A673 (cell line): ENCODE results near the gene ALOX15. TPM values are rescaled to one million over a fixed set of nuclear protein-coding genes. Genes with fewer than 3 reads are reported as not detected.
"Not testable (repeated sequence)": the region's sequence is repeated elsewhere in the genome, so short reads cannot be mapped to it uniquely, and the experiment has no call there.

ENCODE experiments used
- BruUV-seq: library from RNA; stranded (reverse); fragments of 400-500 nt; replicated peaks from 2 replicates; lab custom pipeline; 2021; lab: Mats Ljungman, UMichigan
- CTCF ChIA-PET: fragments of 300-600 bp; sonication (Branson Sonifier 250); formaldehyde crosslinking; loops from one replicate; lab custom pipeline; 2022; ENCODE audit warnings: antibody characterized with exemption; lab: Charles Lee
- POLR2A ChIA-PET: fragments of 300-600 bp; sonication (Branson Sonifier 250); formaldehyde crosslinking; loops from one replicate; lab custom pipeline; 2022; ENCODE audit warnings: antibody characterized with exemption; ENCODE audit not compliant: low non-redundant PET; lab: Charles Lee
- DNase-seq: peaks from one replicate; pipeline ENCODE4 v3.0.0-alpha.2; 2015; ENCODE audit warnings: low spot score
- H3K27ac ChIP-seq: fragments of 200-600 bp; sonication (generic); 2 replicates; pipeline ENCODE4 v1.5.1; 2016; ENCODE audit warnings: mixed run types, low read depth, mild to moderate bottlenecking, mixed read lengths, antibody characterized with exemption, low read length; ENCODE audit not compliant: poor library complexity, severe bottlenecking
- H3K27me3 ChIP-seq: fragments of 200-600 bp; sonication (generic); replicated peaks from 2 replicates; pipeline ENCODE4 v1.6.1; 2017; ENCODE audit warnings: mixed run types, low read depth, mild to moderate bottlenecking, mixed read lengths, antibody characterized with exemption, low read length; ENCODE audit not compliant: insufficient read depth, poor library complexity
- H3K36me3 ChIP-seq: fragments of 200-600 bp; sonication (generic); 2 replicates; pipeline ENCODE4 v1.6.1; 2016; ENCODE audit warnings: mixed run types, mild to moderate bottlenecking, mixed read lengths, antibody characterized with exemption, low read length; ENCODE audit not compliant: insufficient read depth, poor library complexity, severe bottlenecking
- H3K4me1 ChIP-seq: fragments of 200-600 bp; sonication (generic); 2 replicates; pipeline ENCODE4 v1.6.1; 2017; ENCODE audit warnings: mixed run types, mild to moderate bottlenecking, mixed read lengths, antibody characterized with exemption, low read length; ENCODE audit not compliant: insufficient read depth, poor library complexity, severe bottlenecking
- H3K4me3 ChIP-seq: fragments of 200-600 bp; sonication (generic); 2 replicates; pipeline ENCODE4 v1.5.1; 2016; ENCODE audit warnings: low read depth, mixed run types, mild to moderate bottlenecking, mixed read lengths, low read length; ENCODE audit not compliant: poor library complexity, severe bottlenecking
- H3K9me3 ChIP-seq: fragments of 200-600 bp; sonication (generic); 2 replicates; pipeline ENCODE4 v1.6.1; 2016; ENCODE audit warnings: mixed run types, low read depth, mild to moderate bottlenecking, mixed read lengths, antibody characterized with exemption, low read length; ENCODE audit not compliant: poor library complexity, severe bottlenecking
- EZH2 ChIP-seq: fragments of 200-600 bp; sonication (generic); IDR thresholded peaks from 2 replicates; pipeline ENCODE4 v1.6.1; 2017; ENCODE audit warnings: borderline replicate concordance, low read depth, mild to moderate bottlenecking, mixed read lengths, antibody characterized with exemption, low read length; ENCODE audit not compliant: poor library complexity, severe bottlenecking
- intact Hi-C: fragments of 100-400 bp; cut with micrococcal nuclease; formaldehyde crosslinking; loops from one replicate; pipeline ENCODE4 v1.10.0; 2022; ENCODE audit not compliant: unreplicated experiment
- total RNA-seq: library from RNA; stranded (reverse); gene quantifications from 2 replicates; pipeline ENCODE4 v1.2.3, GENCODE V29; 2021
- TF ChIP-seq, protein P1 (sequence below): fragments of 300-800, 200-600 bp; sonication (generic); conservative IDR thresholded peaks from 2 replicates; pipeline ENCODE4 v1.5.1; 2017; ENCODE audit warnings: low read depth, mild to moderate bottlenecking, antibody characterized with exemption, low read length, moderate library complexity, mixed read lengths

ALOX15 gene
- total RNA-seq, 1 experiment from 2014 or later: not detected

DNA sequence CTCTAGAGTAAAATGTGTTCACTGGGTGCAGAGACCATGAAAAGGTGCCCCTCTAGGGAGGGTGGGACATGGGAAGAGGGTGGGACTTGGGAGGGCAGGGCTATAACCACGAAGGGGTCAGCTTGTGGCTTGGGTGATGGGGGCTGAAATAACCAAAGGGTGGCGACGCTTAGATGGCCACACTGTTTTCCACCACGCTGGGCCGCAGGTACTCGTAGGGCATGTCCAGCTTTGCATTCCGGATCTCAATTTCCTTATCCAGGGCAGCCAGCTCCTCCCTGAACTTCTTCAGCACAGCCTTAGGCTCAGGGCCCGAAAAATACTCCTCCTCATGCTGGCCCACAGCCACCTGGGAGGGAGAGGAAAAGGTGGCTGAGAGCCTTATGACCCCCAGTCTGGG, 10.0 kb downstream of the ALOX15 start:
- Histone ChIP-seq H3K4me3 (no peak overlapping the region), H3K9me3 (no peaks in the 10 kb centered on the region), H3K36me3 (no peaks in the 10 kb centered on the region), H3K27ac (no peak overlapping the region), H3K4me1 (no peaks in the 10 kb centered on the region), H3K27me3 (peaks cover 10% of the 10 kb centered on the region)
- no peak for DNase-seq
- ChIA-PET POLR2A (no interaction called here), CTCF (no interaction called here)
- no peak for TF ChIP-seq EZH2
- TF ChIP-seq, protein P1, sequence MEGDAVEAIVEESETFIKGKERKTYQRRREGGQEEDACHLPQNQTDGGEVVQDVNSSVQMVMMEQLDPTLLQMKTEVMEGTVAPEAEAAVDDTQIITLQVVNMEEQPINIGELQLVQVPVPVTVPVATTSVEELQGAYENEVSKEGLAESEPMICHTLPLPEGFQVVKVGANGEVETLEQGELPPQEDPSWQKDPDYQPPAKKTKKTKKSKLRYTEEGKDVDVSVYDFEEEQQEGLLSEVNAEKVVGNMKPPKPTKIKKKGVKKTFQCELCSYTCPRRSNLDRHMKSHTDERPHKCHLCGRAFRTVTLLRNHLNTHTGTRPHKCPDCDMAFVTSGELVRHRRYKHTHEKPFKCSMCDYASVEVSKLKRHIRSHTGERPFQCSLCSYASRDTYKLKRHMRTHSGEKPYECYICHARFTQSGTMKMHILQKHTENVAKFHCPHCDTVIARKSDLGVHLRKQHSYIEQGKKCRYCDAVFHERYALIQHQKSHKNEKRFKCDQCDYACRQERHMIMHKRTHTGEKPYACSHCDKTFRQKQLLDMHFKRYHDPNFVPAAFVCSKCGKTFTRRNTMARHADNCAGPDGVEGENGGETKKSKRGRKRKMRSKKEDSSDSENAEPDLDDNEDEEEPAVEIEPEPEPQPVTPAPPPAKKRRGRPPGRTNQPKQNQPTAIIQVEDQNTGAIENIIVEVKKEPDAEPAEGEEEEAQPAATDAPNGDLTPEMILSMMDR: no peak
- no TSS peak for BruUV-seq
- intact Hi-C loops: no loop called here

DNA sequence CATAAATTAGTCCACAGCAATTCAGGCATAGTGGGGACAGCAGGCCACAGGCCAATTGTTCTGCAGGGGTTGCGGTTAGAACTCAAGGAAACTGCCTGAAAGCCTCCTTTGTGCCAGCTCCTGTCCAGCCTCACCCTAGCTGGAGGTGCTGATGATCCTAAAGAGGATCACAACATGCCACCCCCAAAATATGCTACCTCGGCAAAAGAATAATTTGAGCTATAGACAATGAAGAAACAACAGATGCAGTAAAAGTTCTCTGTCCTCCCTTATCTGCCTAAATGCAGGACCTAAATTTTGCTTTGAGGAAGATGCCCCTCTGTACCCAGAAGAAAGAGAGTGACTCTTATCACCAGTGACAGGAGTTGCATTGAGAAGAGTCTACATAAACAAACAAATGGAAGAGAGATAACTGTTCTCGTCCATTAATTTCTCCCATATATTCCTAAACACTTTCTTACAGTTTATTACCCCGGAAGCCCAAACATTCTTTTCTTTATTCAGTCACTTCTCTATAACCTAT, 14.7 kb downstream of the ALOX15 start:
- intact Hi-C loops: loop anchor here (1.0 to 5.0 kb wide), 2 partner anchors 60 to 204 kb away; no protein-coding TSS in a partner anchor
- TF ChIP-seq EZH2: no peak
- TF ChIP-seq, protein P1: no peak
- Histone ChIP-seq H3K9me3 (no peaks in the 10 kb centered on the region), H3K27me3 (no peaks in the 10 kb centered on the region), H3K4me3 (no peak overlapping the region), H3K27ac (no peak overlapping the region), H3K4me1 (no peaks in the 10 kb centered on the region), H3K36me3 (no peaks in the 10 kb centered on the region)
- POLR2A ChIA-PET: no interaction called here
- CTCF ChIA-PET: interaction anchor here (0.6 to 1.3 kb wide), 3 partner anchors 60 to 577 kb away, joined by 3 to 8 read pairs (median 6); partner anchors contain the start of gene MYBBP1A
- no peak for DNase-seq
- BruUV-seq: no TSS peak

DNA sequence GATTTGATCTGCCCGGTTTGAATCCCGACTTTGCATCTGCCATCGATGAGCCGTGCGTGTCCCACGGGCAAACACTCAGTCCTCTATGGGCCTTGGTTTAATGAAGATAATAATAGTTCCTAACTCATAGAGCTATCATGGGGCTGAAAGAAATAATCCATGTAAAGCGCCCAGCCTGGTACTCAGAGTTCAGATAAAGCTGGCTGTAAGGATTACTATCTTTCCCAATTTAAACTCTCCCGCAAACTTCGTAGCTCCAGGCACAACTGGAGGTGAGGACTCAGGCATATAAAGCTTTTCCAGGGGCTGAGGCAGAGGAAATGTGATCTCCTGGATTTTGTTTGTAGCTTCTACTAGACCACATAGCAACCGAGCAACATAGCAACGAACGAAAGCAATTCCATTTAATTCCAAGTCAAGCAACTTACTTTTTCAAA, 16.3 kb downstream of the ALOX15 start:
- POLR2A ChIA-PET: no interaction called here
- no peaks in the 10 kb centered on the region for H3K9me3 ChIP-seq
- no peak for DNase-seq

DNA sequence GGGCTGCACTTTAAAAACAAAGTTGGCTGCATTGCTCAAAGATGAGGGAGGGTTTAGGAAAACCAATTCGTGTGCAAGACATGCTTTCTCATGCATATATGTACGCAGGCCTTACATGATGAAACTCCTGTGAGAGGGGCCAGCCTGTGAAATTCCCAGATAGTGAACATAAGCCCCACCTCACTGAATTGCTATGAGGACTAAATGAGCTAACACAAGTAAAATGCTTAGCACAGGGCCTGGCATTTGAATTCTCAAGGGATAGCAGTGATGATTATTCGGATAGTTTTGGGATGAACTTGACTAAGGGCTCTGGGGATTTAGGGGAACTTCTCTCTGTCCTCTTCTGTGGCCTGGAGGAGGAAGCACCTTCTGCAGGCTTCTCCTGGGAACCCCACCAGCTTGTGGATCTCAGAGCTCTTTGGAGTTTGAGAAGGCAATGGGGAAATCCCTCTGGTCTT, 17.0 kb downstream of the ALOX15 start:
- H3K36me3 ChIP-seq, H3K27ac ChIP-seq, H3K4me3 ChIP-seq, DNase-seq, intact Hi-C loops, H3K4me1 ChIP-seq, H3K9me3 ChIP-seq, H3K27me3 ChIP-seq, POLR2A ChIA-PET, BruUV-seq: not testable (repeated sequence)
- CTCF ChIA-PET: interaction anchor here (1.2 to 2.3 kb wide), 2 partner anchors 9 to 57 kb away, joined by 3 to 25 read pairs; no protein-coding TSS in a partner anchor

More for the DNA sequence above, 16.3 kb downstream of the ALOX15 start:
- H3K27me3 ChIP-seq: no peaks in the 10 kb centered on the region
- H3K36me3 ChIP-seq: no peaks in the 10 kb centered on the region
- no peak overlapping the region for H3K4me3 ChIP-seq
- intact Hi-C loops: loop anchor here (5.0 kb wide), 1 partner anchor 203 kb away; no protein-coding TSS in a partner anchor
- no peak for TF ChIP-seq EZH2
- TF ChIP-seq, protein P1: no peak
- H3K27ac ChIP-seq: no peak overlapping the region
- CTCF ChIA-PET: interaction anchor here (0.7 to 2.3 kb wide), 3 partner anchors 10 to 112 kb away, joined by 3 to 25 read pairs (median 3); no protein-coding TSS in a partner anchor
- no TSS peak for BruUV-seq
- H3K4me1 ChIP-seq: no peaks in the 10 kb centered on the region
